GM12878 (cell line): ENCODE data around the gene MKNK1.

Experiments used
- ATF3 ChIP-seq: IDR thresholded peaks from 2 replicates; pipeline ENCODE4 v1.6.1; 2011; ENCODE audit warnings: low read depth, mild to moderate bottlenecking, low read length, moderate library complexity, borderline replicate concordance; ENCODE audit errors: extremely low read depth
- POLR2A ChIP-seq: IDR thresholded peaks from 2 replicates; pipeline ENCODE4 v1.6.1; 2011; ENCODE audit warnings: low read depth, mild to moderate bottlenecking, low read length
- POLR2AphosphoS5 ChIP-seq: IDR thresholded peaks from 2 replicates; pipeline ENCODE4 v1.6.1; 2011; ENCODE audit warnings: mild to moderate bottlenecking, low read length, inconsistent platforms
- RAD21 ChIP-seq: IDR thresholded peaks from 2 replicates; pipeline ENCODE4 v1.6.1; 2011; ENCODE audit warnings: mild to moderate bottlenecking, low read depth, low read length, moderate library complexity; ENCODE audit not compliant: insufficient read depth
- TF ChIP-seq, protein P1 (sequence below), 3 experiments: IDR thresholded peaks in 2 of 3; conservative IDR thresholded peaks in 1 of 3; 2 replicates each; pipeline ENCODE4 v1.5.1; 2011; ENCODE audit warnings: low read depth in 3 of 3, low read length in 3 of 3, mild to moderate bottlenecking in 3 of 3, control low read depth in 2 of 3, moderate library complexity in 2 of 3, inconsistent platforms in 1 of 3, mixed read lengths in 1 of 3; ENCODE audit not compliant: control insufficient read depth in 2 of 3, insufficient read depth in 1 of 3; ENCODE audit errors: extremely low read depth in 1 of 3
- TF ChIP-seq, protein P2 (sequence below): IDR thresholded peaks from 2 replicates; pipeline ENCODE4 v1.6.1; 2011; ENCODE audit warnings: borderline replicate concordance, low read depth, mild to moderate bottlenecking, moderate library complexity, low read length; ENCODE audit not compliant: insufficient read depth, poor library complexity, severe bottlenecking

GRCh38 chr1:46552357-46553237, 51.5 kb downstream of the MKNK1 start:
- TF ChIP-seq, protein P1, sequence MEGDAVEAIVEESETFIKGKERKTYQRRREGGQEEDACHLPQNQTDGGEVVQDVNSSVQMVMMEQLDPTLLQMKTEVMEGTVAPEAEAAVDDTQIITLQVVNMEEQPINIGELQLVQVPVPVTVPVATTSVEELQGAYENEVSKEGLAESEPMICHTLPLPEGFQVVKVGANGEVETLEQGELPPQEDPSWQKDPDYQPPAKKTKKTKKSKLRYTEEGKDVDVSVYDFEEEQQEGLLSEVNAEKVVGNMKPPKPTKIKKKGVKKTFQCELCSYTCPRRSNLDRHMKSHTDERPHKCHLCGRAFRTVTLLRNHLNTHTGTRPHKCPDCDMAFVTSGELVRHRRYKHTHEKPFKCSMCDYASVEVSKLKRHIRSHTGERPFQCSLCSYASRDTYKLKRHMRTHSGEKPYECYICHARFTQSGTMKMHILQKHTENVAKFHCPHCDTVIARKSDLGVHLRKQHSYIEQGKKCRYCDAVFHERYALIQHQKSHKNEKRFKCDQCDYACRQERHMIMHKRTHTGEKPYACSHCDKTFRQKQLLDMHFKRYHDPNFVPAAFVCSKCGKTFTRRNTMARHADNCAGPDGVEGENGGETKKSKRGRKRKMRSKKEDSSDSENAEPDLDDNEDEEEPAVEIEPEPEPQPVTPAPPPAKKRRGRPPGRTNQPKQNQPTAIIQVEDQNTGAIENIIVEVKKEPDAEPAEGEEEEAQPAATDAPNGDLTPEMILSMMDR (IDR thresholded peaks at IDR 0.05 in 2 of 3, conservative IDR thresholded peaks at IDR 0.05 in 1 of 3; ENCODE audit: control insufficient read depth in 2 of 3, extremely low read depth in 1 of 3, insufficient read depth in 1 of 3, low read depth in 3 of 3, low read length in 3 of 3) = no peak
- TF ChIP-seq ATF3 (no peak), RAD21 (no peak), POLR2AphosphoS5 (no peak), POLR2A (no peak)
- TF ChIP-seq, protein P2, sequence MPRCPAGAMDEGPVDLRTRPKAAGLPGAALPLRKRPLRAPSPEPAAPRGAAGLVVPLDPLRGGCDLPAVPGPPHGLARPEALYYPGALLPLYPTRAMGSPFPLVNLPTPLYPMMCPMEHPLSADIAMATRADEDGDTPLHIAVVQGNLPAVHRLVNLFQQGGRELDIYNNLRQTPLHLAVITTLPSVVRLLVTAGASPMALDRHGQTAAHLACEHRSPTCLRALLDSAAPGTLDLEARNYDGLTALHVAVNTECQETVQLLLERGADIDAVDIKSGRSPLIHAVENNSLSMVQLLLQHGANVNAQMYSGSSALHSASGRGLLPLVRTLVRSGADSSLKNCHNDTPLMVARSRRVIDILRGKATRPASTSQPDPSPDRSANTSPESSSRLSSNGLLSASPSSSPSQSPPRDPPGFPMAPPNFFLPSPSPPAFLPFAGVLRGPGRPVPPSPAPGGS = no peak
